ENCODE results near the gene FGF11.

DNA sequence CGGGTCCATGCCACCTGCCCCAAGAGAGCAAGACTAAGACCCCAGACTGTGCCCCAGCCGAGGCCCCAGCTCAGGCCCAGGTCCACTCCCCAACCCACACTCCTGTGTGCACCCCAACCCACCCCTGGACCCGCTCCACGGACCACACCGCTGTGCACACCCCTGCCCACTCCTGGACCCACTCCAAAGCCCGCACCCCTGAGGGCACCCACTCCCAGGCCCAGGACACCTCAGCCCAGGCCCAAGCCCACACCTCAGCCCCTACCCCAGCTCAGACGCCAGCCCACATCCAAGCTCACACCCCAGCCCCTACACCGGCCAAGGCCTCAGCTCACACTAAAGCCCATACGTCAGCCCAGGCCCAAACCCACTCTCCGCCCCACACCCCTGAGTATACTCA is 9.6 kb upstream of the FGF11 start:
- TF ChIP-seq, protein P1, sequence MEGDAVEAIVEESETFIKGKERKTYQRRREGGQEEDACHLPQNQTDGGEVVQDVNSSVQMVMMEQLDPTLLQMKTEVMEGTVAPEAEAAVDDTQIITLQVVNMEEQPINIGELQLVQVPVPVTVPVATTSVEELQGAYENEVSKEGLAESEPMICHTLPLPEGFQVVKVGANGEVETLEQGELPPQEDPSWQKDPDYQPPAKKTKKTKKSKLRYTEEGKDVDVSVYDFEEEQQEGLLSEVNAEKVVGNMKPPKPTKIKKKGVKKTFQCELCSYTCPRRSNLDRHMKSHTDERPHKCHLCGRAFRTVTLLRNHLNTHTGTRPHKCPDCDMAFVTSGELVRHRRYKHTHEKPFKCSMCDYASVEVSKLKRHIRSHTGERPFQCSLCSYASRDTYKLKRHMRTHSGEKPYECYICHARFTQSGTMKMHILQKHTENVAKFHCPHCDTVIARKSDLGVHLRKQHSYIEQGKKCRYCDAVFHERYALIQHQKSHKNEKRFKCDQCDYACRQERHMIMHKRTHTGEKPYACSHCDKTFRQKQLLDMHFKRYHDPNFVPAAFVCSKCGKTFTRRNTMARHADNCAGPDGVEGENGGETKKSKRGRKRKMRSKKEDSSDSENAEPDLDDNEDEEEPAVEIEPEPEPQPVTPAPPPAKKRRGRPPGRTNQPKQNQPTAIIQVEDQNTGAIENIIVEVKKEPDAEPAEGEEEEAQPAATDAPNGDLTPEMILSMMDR (IDR thresholded peaks at IDR 0.05) = no peak
- no peak for TF ChIP-seq EP300 (IDR thresholded peaks at IDR 0.05)
- no peak for TF ChIP-seq POLR2A (IDR thresholded peaks at IDR 0.05)

Data from ovary (tissue), 3 donors.